Measurements from ENCODE around the gene SV2B. TPM values are rescaled to one million over a fixed set of nuclear protein-coding genes. Genes with fewer than 3 reads are reported as not detected.

SV2B gene, protein sequence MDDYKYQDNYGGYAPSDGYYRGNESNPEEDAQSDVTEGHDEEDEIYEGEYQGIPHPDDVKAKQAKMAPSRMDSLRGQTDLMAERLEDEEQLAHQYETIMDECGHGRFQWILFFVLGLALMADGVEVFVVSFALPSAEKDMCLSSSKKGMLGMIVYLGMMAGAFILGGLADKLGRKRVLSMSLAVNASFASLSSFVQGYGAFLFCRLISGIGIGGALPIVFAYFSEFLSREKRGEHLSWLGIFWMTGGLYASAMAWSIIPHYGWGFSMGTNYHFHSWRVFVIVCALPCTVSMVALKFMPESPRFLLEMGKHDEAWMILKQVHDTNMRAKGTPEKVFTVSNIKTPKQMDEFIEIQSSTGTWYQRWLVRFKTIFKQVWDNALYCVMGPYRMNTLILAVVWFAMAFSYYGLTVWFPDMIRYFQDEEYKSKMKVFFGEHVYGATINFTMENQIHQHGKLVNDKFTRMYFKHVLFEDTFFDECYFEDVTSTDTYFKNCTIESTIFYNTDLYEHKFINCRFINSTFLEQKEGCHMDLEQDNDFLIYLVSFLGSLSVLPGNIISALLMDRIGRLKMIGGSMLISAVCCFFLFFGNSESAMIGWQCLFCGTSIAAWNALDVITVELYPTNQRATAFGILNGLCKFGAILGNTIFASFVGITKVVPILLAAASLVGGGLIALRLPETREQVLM
- total RNA-seq, result 0.26 and 0.38 TPM in 2 replicates

DNA sequence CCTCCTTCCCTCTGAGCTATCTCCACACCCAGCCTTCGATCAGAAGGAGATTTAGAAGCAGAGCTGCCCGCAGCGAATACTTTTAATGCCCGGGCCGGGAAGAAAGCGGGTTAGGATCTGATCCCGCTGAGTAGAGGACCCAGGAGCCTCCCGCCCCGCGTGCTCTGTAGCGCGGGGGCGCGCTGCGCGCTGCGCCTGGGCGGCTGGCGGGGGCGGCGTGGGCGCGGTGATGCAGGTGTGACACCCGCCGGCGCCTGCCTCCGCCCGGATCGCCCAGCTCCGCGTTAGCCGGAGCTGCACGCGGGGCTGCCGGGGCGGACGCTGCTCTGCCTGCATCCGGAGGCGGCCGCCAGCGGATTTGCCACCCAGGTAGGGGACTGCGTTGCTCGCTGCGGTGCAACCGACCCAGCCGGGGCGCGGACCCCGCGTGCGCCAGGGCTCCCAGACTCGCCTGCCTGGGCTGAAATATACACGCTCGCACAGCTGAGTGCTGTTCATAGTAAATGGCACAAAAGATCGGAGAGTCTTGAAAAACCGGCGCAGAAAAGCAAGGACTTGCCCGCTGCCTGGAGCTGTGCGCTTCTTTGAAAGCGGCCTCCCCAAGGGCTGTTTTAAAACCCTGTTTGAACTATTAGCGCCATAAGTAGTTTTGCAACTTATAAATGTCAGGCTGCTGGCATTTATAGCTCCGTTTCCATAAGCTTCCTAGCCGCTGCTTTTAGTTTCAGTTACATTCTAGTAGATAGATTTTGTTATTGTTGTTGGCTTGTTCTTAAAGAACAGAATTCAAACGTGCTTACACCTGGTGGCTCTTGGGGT, at the start of gene SV2B:
Gene SV2B, plus strand, starts transcription at position 263 of the 819 bp plus-strand sequence. CDS start 126,007 bp downstream, outside the sequence.
- DNase-seq (ENCODE audit: low read depth) (peak; percentile 7), FAIRE-seq (no peak)
- Histone ChIP-seq H3K27me3 (ENCODE audit: control insufficient read depth, insufficient read depth, low read length) (peaks cover 13% of the 10 kb centered on the region), H3K4me3 (ENCODE audit: low read depth, low read length) (peak within 1 kb of the TSS; percentile 33), H3K36me3 (ENCODE audit: control insufficient read depth, insufficient read depth, low read length) (no peaks in the 10 kb centered on the region)
- TF ChIP-seq, protein P1, sequence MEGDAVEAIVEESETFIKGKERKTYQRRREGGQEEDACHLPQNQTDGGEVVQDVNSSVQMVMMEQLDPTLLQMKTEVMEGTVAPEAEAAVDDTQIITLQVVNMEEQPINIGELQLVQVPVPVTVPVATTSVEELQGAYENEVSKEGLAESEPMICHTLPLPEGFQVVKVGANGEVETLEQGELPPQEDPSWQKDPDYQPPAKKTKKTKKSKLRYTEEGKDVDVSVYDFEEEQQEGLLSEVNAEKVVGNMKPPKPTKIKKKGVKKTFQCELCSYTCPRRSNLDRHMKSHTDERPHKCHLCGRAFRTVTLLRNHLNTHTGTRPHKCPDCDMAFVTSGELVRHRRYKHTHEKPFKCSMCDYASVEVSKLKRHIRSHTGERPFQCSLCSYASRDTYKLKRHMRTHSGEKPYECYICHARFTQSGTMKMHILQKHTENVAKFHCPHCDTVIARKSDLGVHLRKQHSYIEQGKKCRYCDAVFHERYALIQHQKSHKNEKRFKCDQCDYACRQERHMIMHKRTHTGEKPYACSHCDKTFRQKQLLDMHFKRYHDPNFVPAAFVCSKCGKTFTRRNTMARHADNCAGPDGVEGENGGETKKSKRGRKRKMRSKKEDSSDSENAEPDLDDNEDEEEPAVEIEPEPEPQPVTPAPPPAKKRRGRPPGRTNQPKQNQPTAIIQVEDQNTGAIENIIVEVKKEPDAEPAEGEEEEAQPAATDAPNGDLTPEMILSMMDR (IDR thresholded peaks at IDR 0.05; ENCODE audit: insufficient read depth, low read length, severe bottlenecking), result no peak

DNA sequence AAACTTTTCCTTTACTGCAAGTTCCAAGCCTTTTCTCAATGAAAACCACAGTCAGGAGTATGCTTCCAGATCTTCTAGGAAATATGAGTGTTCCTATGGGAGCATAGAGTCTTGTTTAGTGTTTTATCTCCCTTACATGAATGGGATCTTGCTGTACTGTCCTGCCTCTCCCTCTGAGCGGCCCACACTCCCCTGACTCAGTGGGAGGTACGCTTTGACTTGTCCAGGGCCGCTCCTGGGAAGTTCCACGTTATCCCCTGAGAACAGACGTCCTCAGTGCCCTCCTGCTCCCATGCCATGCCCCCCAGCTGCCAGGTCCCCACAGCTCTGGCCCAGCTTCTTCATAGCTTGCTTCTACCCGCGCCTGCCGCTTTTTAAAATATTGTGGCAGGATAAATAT, 48.8 kb upstream of the SV2B start:
- DNase-seq (ENCODE audit: low read depth) (no peak), FAIRE-seq (no peak)
- Histone ChIP-seq H3K27me3 (ENCODE audit: control insufficient read depth, insufficient read depth, low read length) (no peaks in the 10 kb centered on the region), H3K36me3 (ENCODE audit: control insufficient read depth, insufficient read depth, low read length) (no peaks in the 10 kb centered on the region), H3K4me3 (ENCODE audit: low read depth, low read length) (no peak overlapping the region)
- TF ChIP-seq, protein P1 (IDR thresholded peaks at IDR 0.05; ENCODE audit: insufficient read depth, low read length, severe bottlenecking), result no peak

DNA sequence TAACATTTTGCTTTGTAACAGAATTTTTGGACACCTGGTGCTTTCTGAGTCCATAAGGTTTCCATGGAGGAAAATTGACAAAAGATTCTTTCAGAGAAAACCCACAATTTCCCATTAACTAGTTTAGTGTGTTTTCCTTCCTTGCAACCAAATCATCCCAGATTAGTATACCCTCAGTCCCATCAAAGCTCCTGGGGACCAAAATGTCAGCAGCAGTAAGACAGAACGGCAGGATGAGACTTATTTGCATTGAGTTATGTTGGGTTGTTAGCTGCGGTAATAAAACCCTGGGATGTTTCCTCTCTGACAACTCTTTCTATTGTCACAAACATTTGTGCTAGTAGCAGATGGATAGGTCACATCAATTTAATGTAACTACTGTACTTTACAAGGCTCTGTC, 45.2 kb upstream of the SV2B start:
- no peak for DNase-seq (ENCODE audit: low read depth)
- Histone ChIP-seq H3K27me3 (ENCODE audit: control insufficient read depth, insufficient read depth, low read length) (no peaks in the 10 kb centered on the region), H3K36me3 (ENCODE audit: control insufficient read depth, insufficient read depth, low read length) (no peaks in the 10 kb centered on the region), H3K4me3 (ENCODE audit: low read depth, low read length) (no peak overlapping the region)
- no peak for FAIRE-seq
- TF ChIP-seq, protein P1 (IDR thresholded peaks at IDR 0.05; ENCODE audit: insufficient read depth, low read length, severe bottlenecking), result no peak

DNA sequence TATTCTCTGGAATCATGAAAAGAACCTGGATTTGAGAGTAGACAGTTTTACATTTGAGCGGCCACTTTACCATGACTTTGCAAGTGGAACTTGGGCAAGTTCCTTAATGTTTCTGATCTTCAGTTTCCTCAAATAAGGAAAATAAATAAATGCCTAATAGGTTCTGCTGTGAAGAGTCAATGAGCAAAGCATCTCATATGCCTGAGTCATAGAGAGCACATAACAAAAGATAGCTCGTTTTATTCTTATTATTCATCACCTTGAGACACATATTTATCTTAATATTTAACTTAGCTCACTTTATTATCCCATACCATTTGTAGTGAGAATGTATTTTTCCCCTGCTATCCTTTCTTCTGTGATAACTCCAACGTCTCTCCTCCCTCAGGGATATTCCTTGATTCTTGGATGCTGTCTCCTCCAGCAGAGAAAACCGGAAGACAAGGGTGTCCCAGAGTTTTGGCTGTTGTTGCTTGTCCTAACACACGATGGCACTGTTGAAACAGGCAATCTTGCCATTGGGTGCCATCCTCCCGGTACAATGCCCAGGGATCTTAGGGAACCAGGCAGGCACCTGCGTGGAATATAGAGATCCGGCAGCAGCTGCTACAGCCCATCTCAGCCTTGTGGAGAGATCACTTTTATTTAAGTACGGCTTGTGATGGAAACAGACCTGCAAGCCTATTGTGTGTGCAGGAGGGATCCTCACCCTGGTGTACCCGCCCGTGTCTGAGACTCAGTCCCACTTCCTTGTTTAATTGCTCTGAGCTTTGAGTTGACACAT, 44.3 kb upstream of the SV2B start:
- TF ChIP-seq, protein P1 (IDR thresholded peaks at IDR 0.05; ENCODE audit: insufficient read depth, low read length, severe bottlenecking), result peak; percentile 80
- no peaks in the 10 kb centered on the region for H3K36me3 ChIP-seq (ENCODE audit: control insufficient read depth, insufficient read depth, low read length)
- no peak overlapping the region for H3K4me3 ChIP-seq (ENCODE audit: low read depth, low read length)
- H3K27me3 ChIP-seq (ENCODE audit: control insufficient read depth, insufficient read depth, low read length), result no peaks in the 10 kb centered on the region
- DNase-seq (ENCODE audit: low read depth), result peak; percentile 65
- peak; percentile 75 for FAIRE-seq

DNA sequence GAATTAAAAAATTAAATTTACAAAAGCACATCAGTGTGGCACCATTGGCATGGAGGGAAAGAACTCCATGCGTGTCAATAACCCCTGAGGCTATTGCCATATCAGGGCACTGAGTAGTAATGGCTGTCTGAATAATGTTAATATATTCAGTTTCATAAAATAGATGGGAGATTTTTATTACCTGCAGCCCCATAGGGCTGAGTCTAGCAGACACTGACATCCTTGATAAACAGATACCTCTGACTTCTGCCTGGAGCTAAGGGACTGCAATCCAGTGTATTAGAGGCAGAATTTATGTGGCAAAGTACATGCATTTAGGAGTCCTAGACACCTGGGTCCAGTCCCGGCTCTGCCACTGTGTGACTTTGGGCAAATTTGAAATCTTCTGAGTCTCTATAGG, 38.8 kb upstream of the SV2B start:
- DNase-seq (ENCODE audit: low read depth) (no peak), FAIRE-seq (no peak)
- H3K36me3 ChIP-seq (ENCODE audit: control insufficient read depth, insufficient read depth, low read length), result no peaks in the 10 kb centered on the region
- TF ChIP-seq, protein P1 (IDR thresholded peaks at IDR 0.05; ENCODE audit: insufficient read depth, low read length, severe bottlenecking), result no peak
- no peak overlapping the region for H3K4me3 ChIP-seq (ENCODE audit: low read depth, low read length)
- H3K27me3 ChIP-seq (ENCODE audit: control insufficient read depth, insufficient read depth, low read length), result no peaks in the 10 kb centered on the region
